ENCODE data around the gene GABRB1. TPM values are rescaled to one million over a fixed set of nuclear protein-coding genes. Genes with fewer than 3 reads are reported as not detected.

Gene GABRB1
- total RNA-seq, 2 donors from 2014 or later = not detected

DNA sequence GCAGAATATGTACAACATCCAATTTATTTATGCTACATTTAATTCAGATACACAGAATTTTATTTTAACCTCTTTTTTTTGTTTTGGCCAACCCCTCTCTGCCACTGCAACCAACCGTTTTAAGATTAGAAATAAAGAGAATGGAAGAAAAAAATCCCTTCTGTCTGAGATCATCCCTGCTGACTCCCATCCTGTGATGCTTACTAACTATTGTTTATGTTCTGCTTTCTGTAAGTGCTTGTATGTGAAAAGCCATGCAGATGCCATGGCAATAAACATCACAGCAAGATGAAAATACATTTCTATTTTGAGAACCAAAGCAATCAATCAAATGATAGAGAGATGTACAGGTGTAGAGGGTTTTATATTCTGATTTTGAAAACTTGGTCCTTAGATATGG is 70.1 kb downstream of the GABRB1 start:
- no peaks in the 10 kb centered on the region for H3K4me1 Mint-ChIP-seq
- no peak for ATAC-seq
- H3K27ac Mint-ChIP-seq = no peak overlapping the region
- H3K9me3 ChIP-seq (ENCODE audit: control insufficient read depth, low read length, poor library complexity, severe bottlenecking) = no peaks in the 10 kb centered on the region
- DNase-seq = no peak
- H3K27me3 Mint-ChIP-seq = peaks cover 17% of the 10 kb centered on the region
- H3K4me3 Mint-ChIP-seq = no peak overlapping the region
- H3K36me3 Mint-ChIP-seq (ENCODE audit: low read depth) = no peaks in the 10 kb centered on the region

DNA sequence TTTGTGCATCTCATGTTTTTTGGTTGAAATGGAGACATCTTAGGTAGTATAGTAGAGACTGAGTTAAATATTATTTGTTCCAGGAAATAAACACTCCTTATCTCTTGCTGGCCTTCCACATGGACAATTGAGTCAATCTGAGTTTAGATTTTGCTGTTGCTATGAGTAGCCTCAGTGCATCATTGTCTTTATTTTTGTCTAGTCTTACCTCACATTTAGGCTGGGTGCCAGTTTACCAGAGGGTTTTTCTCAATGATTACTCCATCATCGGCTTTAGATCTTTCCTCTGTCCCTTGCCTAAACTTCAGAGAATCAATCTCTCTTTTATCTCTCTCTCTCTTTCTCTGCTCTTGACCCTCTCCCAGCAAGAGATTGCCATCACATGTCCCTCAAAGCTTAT is 73.6 kb downstream of the GABRB1 start:
- Mint-ChIP-seq H3K27ac (no peak overlapping the region), H3K4me3 (no peak overlapping the region), H3K4me1 (no peaks in the 10 kb centered on the region), H3K36me3 (ENCODE audit: low read depth) (no peaks in the 10 kb centered on the region), H3K27me3 (peaks cover 30% of the 10 kb centered on the region)
- ATAC-seq (no peak), DNase-seq (no peak)
- no peaks in the 10 kb centered on the region for H3K9me3 ChIP-seq (ENCODE audit: control insufficient read depth, low read length, poor library complexity, severe bottlenecking)

DNA sequence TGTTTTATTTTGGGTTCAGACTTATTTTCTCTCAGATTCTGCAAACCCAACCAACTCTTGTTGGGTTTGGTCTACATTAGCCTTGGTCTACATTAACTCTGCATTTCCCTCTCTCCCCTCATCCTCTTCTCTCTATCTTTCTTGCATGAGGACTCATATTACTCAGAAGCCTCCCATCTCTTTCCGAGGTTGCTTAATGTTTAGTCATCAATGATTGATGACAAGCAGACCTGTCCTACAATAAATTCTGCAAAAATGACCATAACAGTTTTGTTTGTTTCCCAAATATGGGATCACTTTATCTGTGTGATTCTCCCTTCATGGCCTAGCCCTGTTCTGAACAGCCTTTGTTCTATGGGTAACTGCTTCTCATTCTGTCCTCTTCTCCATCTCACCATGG is 75.2 kb downstream of the GABRB1 start:
- H3K27me3 Mint-ChIP-seq = peaks cover 30% of the 10 kb centered on the region
- ATAC-seq (no peak), DNase-seq (no peak)
- H3K27ac Mint-ChIP-seq = no peak overlapping the region
- no peaks in the 10 kb centered on the region for H3K9me3 ChIP-seq (ENCODE audit: control insufficient read depth, low read length, poor library complexity, severe bottlenecking)
- no peak overlapping the region for H3K4me3 Mint-ChIP-seq
- no peaks in the 10 kb centered on the region for H3K4me1 Mint-ChIP-seq
- no peaks in the 10 kb centered on the region for H3K36me3 Mint-ChIP-seq (ENCODE audit: low read depth)

DNA sequence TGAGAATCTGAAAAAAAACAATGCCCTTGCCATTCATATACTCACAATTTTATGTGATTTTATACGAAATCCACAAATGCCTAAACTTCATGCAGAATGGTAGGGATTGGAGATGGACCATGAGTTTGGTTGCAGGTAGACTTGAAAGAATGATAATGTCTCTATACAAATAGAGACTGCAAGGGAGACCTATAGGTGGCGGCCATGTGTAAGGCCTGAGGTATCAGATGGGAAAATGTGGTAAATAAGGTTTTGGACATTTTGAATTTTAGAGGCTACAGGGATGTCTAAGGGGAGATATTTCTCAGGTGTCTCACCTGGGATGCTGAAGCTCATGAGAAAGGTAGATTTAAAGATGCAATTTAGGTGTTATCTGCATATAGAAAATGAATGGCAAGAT is 78.0 kb downstream of the GABRB1 start:
- no peaks in the 10 kb centered on the region for H3K4me1 Mint-ChIP-seq
- no peaks in the 10 kb centered on the region for H3K9me3 ChIP-seq (ENCODE audit: control insufficient read depth, low read length, poor library complexity, severe bottlenecking)
- DNase-seq (no peak), ATAC-seq (no peak)
- no peak overlapping the region for H3K27ac Mint-ChIP-seq
- no peak overlapping the region for H3K4me3 Mint-ChIP-seq
- H3K36me3 Mint-ChIP-seq (ENCODE audit: low read depth) = no peaks in the 10 kb centered on the region
- peaks cover 40% of the 10 kb centered on the region for H3K27me3 Mint-ChIP-seq

DNA sequence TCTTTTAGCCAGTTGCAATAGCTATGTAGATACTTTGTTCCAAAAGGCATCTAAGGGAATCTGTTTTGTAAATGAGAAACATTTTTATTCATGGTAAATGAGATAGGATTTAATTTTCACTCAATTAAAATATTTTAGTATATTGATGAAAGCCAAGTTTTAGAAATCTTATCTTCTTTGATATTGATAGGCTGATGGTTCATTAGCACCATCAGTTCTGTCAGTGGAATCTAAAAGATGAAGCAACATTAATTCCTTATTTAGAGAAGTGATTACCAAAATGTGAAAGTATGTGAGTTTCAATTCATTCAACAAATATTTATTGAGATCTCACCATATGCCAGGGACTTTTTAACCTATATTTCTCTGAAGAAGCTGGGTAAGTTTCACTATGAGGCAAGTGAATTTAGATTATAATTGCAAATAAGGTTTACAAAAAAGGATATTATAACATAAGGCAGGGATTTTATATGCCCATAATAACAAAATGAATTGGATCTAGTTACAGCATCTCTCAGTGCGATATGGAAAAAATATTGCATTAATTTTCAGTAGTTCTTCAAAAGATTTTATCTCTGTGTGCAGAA is 79.3 kb downstream of the GABRB1 start:
- no peak for ATAC-seq
- H3K4me3 Mint-ChIP-seq = no peak overlapping the region
- no peak for DNase-seq
- H3K27ac Mint-ChIP-seq = no peak overlapping the region
- peaks cover 38% of the 10 kb centered on the region for H3K27me3 Mint-ChIP-seq
- H3K4me1 Mint-ChIP-seq = no peaks in the 10 kb centered on the region
- no peaks in the 10 kb centered on the region for H3K36me3 Mint-ChIP-seq (ENCODE audit: low read depth)
- H3K9me3 ChIP-seq (ENCODE audit: control insufficient read depth, low read length, poor library complexity, severe bottlenecking) = no peaks in the 10 kb centered on the region

DNA sequence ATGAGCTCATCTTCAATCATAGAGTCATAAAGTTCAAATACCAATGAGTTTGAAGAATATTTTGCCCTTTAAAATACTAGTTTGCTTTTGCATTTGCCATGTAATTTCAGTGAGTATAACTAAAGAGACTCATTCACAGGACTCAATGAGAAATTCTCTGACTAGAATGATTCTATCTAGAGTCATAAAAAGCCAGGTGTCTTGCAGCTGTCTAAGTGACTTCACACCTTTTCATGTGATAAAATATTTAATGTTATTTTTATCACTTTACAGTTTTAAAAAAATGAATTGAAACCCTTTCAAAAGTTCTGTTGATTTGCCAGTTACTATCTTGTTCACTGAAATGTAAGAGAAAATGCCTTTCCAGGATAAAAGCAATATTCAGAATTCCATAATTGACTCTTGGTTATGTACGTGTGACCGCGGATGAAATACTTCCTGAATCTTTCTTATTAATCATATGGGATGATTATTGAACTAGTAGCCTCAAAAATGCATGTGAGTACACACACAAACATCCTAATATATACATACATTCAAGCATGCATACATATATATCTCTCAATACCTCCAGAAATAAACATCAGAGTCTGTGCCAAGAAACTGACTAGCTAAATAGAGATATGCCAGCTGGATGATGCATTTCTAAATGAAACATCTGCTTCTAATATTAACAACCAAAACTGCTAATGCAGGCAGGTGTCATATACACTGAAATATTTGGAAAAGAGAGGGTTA is 87.0 kb downstream of the GABRB1 start:
- Mint-ChIP-seq H3K36me3 (ENCODE audit: low read depth) (no peaks in the 10 kb centered on the region), H3K27me3 (peaks cover 16% of the 10 kb centered on the region), H3K4me3 (no peak overlapping the region), H3K27ac (no peak overlapping the region), H3K4me1 (no peaks in the 10 kb centered on the region)
- no peaks in the 10 kb centered on the region for H3K9me3 ChIP-seq (ENCODE audit: control insufficient read depth, low read length, poor library complexity, severe bottlenecking)
- DNase-seq = no peak
- no peak for ATAC-seq

DNA sequence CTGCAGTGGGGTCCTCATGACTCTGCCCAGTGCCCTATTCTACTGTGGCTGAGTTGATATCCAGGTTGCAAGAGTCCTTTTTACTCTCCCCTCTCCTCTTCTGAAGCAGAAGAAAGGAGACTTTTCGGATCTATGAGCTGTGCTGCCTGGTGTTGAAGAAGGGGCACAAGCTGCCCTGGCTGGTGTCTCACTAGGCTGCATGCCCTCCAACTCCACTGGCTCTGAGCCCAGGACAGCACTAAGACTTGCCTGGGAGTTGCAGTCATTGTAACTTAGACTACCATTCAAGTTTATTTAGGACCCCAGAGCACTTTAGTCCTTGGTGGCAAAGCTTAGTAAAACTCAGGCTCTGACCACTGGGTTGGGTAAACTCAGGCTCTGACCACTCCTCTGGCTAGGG is 89.4 kb downstream of the GABRB1 start:
- H3K27ac Mint-ChIP-seq = no peak overlapping the region
- no peak for ATAC-seq

DNA sequence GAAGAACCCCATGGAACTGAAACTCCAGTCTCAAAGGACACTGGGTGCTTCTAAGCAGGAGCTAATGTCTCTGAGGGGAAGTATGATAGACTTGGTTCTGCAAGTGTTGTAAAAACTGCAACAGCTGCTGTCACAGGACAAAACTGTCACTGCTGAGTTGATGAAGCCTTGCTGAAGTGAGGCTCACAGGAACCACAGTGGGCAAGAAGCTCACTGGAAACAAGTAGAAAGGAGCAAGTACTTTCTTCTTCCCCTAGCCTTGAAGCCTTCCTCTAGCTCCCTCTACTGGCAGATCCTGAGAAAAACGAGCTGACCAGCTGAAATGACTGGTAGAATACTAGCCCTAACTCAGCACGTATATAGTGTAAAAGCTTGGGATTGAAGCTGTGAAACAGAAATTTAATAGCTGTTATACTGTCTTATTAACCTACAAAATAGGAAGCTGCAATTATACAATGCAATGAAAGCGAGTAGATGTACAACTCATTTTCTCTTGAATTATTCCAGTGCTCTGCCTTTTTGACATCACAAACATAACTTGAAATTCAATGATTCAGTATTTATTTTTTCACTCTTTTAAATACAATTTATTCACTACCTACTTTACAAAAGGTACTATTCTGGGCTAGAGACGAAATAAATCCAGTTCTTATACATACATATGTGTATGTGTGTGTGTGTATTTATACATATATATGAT is 91.4 kb downstream of the GABRB1 start:
- H3K27me3 Mint-ChIP-seq = peaks cover 13% of the 10 kb centered on the region
- no peak overlapping the region for H3K4me3 Mint-ChIP-seq
- DNase-seq (peak in 1 of 3 donors; percentile 29), ATAC-seq (peak; percentile 49)
- H3K9me3 ChIP-seq (ENCODE audit: control insufficient read depth, low read length, poor library complexity, severe bottlenecking) = no peaks in the 10 kb centered on the region
- no peaks in the 10 kb centered on the region for H3K36me3 Mint-ChIP-seq (ENCODE audit: low read depth)
- H3K4me1 Mint-ChIP-seq = no peaks in the 10 kb centered on the region
- no peak overlapping the region for H3K27ac Mint-ChIP-seq

More for the DNA sequence above, 89.4 kb downstream of the GABRB1 start:
- H3K9me3 ChIP-seq (ENCODE audit: control insufficient read depth, low read length, poor library complexity, severe bottlenecking) = no peaks in the 10 kb centered on the region
- DNase-seq = no peak
- Mint-ChIP-seq H3K36me3 (ENCODE audit: low read depth) (no peaks in the 10 kb centered on the region), H3K27me3 (peaks cover 15% of the 10 kb centered on the region), H3K4me1 (no peaks in the 10 kb centered on the region), H3K4me3 (no peak overlapping the region)

DNA sequence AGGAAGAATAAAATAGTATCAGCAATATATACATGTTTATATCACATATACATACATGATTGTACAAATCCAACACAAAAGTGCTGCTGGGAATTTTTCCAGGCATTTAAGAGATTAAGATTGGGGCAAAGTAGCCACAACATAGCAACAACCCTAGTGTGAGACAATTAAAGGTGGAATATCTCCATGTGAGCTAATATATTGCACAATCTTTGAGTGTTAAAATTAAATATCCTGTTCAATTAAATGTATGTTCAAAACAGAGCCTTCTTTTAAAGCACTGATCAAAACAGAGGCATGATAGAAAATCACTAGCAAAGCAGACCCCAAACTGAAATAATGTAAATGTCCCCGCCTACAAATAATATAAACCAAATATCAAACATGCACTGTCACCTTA is 97.6 kb downstream of the GABRB1 start:
- DNase-seq (no peak), ATAC-seq (no peak)
- H3K9me3 ChIP-seq (ENCODE audit: control insufficient read depth, low read length, poor library complexity, severe bottlenecking) = no peaks in the 10 kb centered on the region
- no peaks in the 10 kb centered on the region for H3K36me3 Mint-ChIP-seq (ENCODE audit: low read depth)
- H3K4me3 Mint-ChIP-seq = no peak overlapping the region
- no peak overlapping the region for H3K27ac Mint-ChIP-seq
- H3K4me1 Mint-ChIP-seq = no peaks in the 10 kb centered on the region
- H3K27me3 Mint-ChIP-seq = peaks cover 21% of the 10 kb centered on the region

DNA sequence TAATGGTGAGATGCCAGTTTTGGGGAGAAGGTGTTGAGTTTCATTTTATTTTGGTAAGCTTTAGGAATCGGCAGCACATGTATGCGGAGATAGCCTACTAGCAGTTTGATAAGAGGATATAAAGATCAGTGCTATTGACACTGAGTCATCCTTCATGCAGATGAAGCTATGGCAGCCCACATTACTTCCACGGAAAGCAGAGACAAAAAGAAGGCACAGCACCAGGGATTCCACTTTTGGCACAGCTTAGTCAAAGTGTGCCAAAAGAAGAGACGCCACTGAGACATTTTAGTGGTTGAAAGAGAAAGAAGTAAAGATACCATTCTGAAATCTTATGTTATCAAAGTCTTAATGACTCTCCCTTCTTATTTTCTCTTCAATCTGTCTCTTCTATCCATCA is 103.8 kb downstream of the GABRB1 start:
- no peaks in the 10 kb centered on the region for H3K9me3 ChIP-seq (ENCODE audit: control insufficient read depth, low read length, poor library complexity, severe bottlenecking)
- peaks cover 2% of the 10 kb centered on the region for H3K4me1 Mint-ChIP-seq
- DNase-seq (no peak), ATAC-seq (no peak)
- peaks cover 21% of the 10 kb centered on the region for H3K27me3 Mint-ChIP-seq
- H3K36me3 Mint-ChIP-seq (ENCODE audit: low read depth) = peaks cover 2% of the 10 kb centered on the region
- no peak overlapping the region for H3K4me3 Mint-ChIP-seq
- H3K27ac Mint-ChIP-seq = no peak overlapping the region

DNA sequence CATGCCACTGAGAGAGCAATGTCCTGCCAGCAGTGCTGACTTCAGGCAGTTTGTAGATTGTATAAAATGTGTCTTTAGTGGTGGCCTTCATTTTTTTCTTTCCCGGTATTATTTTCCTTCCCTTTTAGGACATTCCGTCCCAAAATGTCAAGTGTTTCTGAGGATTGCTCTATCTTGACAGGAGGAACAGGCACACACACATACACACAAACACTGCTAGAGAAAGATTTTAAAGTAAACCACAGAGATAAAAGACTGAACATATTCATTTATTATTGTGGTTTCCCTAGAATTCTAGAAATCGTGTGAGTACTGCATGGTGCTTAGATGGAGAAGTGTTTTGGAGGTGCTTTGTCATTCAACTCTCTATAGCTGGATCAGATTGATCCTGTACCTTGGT is 111.9 kb downstream of the GABRB1 start:
- no peaks in the 10 kb centered on the region for H3K4me1 Mint-ChIP-seq

DNA sequence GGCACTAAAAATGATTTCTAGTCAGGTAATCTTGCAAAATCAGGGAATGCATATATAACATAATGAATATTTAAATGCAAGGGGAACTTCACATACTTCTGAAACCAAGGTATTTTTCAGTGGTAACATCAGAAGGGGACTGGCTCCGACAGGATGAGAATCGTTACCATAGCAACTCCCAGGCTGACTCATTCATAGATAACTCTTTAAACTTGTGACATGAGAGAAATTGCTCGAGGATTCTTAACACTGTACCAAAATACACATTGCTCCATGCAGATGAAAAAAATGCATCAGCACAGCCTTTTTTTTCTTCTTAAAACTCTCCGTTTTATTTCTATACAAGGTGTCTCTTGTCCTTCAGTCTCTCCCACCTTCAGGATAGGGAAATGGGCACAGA is 114.3 kb downstream of the GABRB1 start:
- ATAC-seq = no peak
- peaks cover 47% of the 10 kb centered on the region for H3K27me3 Mint-ChIP-seq

More for the DNA sequence above, 111.9 kb downstream of the GABRB1 start:
- peaks cover 50% of the 10 kb centered on the region for H3K27me3 Mint-ChIP-seq
- H3K27ac Mint-ChIP-seq = no peak overlapping the region
- H3K9me3 ChIP-seq (ENCODE audit: control insufficient read depth, low read length, poor library complexity, severe bottlenecking) = no peaks in the 10 kb centered on the region
- H3K36me3 Mint-ChIP-seq (ENCODE audit: low read depth) = peaks cover 2% of the 10 kb centered on the region
- no peak overlapping the region for H3K4me3 Mint-ChIP-seq
- no peak for ATAC-seq
- DNase-seq = no peak

DNA sequence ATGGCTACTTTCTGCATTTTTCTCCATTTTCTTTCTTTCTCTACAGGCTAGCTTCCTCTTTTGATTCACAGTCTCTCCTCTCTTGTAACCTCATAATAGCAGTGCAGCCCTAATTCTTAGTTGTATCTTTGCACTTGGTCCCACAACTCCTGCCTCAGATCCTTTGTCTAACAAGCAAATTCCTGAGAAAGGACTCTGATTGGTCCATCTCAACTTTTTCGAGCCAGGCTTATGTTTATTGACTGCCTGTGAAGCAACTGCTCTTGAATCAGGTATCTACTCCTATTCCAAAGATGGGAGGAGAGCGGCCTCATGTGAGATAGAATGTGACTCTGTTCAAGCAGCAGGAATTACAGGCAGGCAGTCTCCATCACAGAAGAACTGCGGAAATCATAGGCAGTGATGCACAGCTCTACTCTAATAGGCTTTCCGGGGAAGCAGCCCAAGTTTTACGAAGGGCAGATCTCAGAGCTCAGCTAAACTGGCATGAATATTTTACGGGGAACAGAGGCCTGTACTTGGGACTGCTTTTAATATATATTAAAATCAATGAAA is 123.5 kb downstream of the GABRB1 start:
- H3K9me3 ChIP-seq (ENCODE audit: control insufficient read depth, low read length, poor library complexity, severe bottlenecking) = no peaks in the 10 kb centered on the region
- Mint-ChIP-seq H3K4me3 (no peak overlapping the region), H3K4me1 (no peaks in the 10 kb centered on the region), H3K36me3 (ENCODE audit: low read depth) (no peaks in the 10 kb centered on the region), H3K27ac (no peak overlapping the region), H3K27me3 (peaks cover 12% of the 10 kb centered on the region)
- DNase-seq (no peak), ATAC-seq (no peak)

More for the DNA sequence above, 114.3 kb downstream of the GABRB1 start:
- Mint-ChIP-seq H3K27ac (no peak overlapping the region), H3K36me3 (ENCODE audit: low read depth) (peaks cover 2% of the 10 kb centered on the region), H3K4me3 (no peak overlapping the region), H3K4me1 (no peaks in the 10 kb centered on the region)
- no peak for DNase-seq
- H3K9me3 ChIP-seq (ENCODE audit: control insufficient read depth, low read length, poor library complexity, severe bottlenecking) = no peaks in the 10 kb centered on the region
